Measurements from ENCODE around the gene OPCML. TPM values are rescaled to one million over a fixed set of nuclear protein-coding genes. Genes with fewer than 3 reads are reported as not detected.

Gene OPCML
- total and polyA plus RNA-seq, 4 donors, result under 0.01 to 0.01 TPM; not detected in 2

DNA sequence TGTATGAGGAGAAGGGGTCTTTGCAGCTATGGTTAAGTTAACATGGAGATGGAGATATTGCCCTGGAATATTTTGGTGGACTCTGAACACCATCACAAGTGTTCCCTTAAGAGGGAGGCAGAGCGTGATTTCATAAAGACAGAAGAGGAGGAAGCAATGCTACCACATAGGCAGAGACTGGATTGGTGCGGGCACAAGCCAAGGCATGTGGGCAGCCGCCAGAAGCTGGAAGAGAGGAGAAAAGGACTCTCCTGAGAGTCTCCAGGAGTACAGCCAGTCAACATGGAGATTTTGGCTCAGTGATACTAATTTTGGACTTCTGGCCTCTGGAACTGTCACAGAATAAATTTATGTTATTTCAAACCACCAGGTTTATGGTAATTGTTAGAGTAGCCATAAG, 231.6 kb downstream of the OPCML start:
- Histone ChIP-seq H3K27ac (ENCODE audit: low read depth in 1 of 2, low read length in 2 of 2) (no peak overlapping the region), H3K4me1 (ENCODE audit: control insufficient read depth in 4 of 4, insufficient read depth in 4 of 4, low read length in 3 of 4) (no peaks in the 10 kb centered on the region), H3K27me3 (ENCODE audit: control insufficient read depth in 4 of 4, insufficient read depth in 4 of 4, low read length in 3 of 4) (peaks cover 0 to 2% (median under 1%) of the 10 kb centered on the region in 4 donors), H3K36me3 (ENCODE audit: control insufficient read depth in 4 of 4, insufficient read depth in 3 of 4, low read depth in 1 of 4, low read length in 3 of 4) (no peaks in the 10 kb centered on the region), H3K4me3 (ENCODE audit: low read depth in 1 of 3, low read length in 3 of 3) (no peak overlapping the region), H3K9me3 (ENCODE audit: control insufficient read depth in 4 of 4, low read length in 3 of 4) (no peaks in the 10 kb centered on the region), H3K9ac (ENCODE audit: low read depth in 1 of 2, low read length in 2 of 2) (no peak overlapping the region)
- no peak for TF ChIP-seq JUND (IDR thresholded peaks at IDR 0.05)
- no peak for TF ChIP-seq SP1 (IDR thresholded peaks at IDR 0.05)
- TF ChIP-seq RAD21 (IDR thresholded peaks at IDR 0.05), result no peak
- no peak for TF ChIP-seq HNF4G (IDR thresholded peaks at IDR 0.05)
- no peak for TF ChIP-seq YY1 (IDR thresholded peaks at IDR 0.05)
- no peak for TF ChIP-seq FOXA2 (IDR thresholded peaks at IDR 0.05)
- no peak for DNase-seq (ENCODE audit: low spot score)
- 69% methylated on average over 3 of the region's 3 CpGs for WGBS

DNA sequence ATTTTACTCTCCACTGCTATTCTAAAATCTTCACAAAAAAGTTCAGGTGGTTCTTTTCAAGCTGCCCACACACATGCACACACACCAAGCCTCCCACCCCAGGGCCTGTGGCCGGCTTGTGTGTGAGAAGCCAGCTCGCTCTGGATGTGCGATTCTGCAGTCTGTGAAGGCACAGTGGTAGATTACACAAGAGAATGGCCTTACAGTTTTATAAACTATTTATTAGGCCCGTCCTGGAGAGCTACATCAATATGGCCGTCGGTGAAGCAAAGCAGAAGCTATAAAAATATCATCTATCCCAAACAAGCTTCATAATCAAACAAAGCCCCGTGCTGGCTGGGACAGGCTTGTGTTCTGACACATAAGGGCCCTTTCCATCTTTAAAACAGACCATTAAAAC, 240.5 kb downstream of the OPCML start:
- no peak for DNase-seq (ENCODE audit: low spot score)
- Histone ChIP-seq H3K27me3 (ENCODE audit: control insufficient read depth in 4 of 4, insufficient read depth in 4 of 4, low read length in 3 of 4) (no peaks in the 10 kb centered on the region), H3K4me3 (ENCODE audit: low read depth in 1 of 3, low read length in 3 of 3) (no peak overlapping the region), H3K36me3 (ENCODE audit: control insufficient read depth in 4 of 4, insufficient read depth in 3 of 4, low read depth in 1 of 4, low read length in 3 of 4) (no peaks in the 10 kb centered on the region), H3K9ac (ENCODE audit: low read depth in 1 of 2, low read length in 2 of 2) (no peak overlapping the region), H3K4me1 (ENCODE audit: control insufficient read depth in 4 of 4, insufficient read depth in 4 of 4, low read length in 3 of 4) (no peaks in the 10 kb centered on the region), H3K27ac (ENCODE audit: low read depth in 1 of 2, low read length in 2 of 2) (no peak overlapping the region), H3K9me3 (ENCODE audit: control insufficient read depth in 4 of 4, low read length in 3 of 4) (no peaks in the 10 kb centered on the region)
- no peak for TF ChIP-seq GABPA (IDR thresholded peaks at IDR 0.05 in 1 of 2, conservative IDR thresholded peaks at IDR 0.05 in 1 of 2)
- TF ChIP-seq, protein P1, sequence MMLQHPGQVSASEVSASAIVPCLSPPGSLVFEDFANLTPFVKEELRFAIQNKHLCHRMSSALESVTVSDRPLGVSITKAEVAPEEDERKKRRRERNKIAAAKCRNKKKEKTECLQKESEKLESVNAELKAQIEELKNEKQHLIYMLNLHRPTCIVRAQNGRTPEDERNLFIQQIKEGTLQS (IDR thresholded peaks at IDR 0.05), result no peak
- no peak for TF ChIP-seq HNF4G (IDR thresholded peaks at IDR 0.05)
- no peak for TF ChIP-seq JUND (IDR thresholded peaks at IDR 0.05)
- TF ChIP-seq SP1 (IDR thresholded peaks at IDR 0.05), result no peak
- TF ChIP-seq, protein P2, sequence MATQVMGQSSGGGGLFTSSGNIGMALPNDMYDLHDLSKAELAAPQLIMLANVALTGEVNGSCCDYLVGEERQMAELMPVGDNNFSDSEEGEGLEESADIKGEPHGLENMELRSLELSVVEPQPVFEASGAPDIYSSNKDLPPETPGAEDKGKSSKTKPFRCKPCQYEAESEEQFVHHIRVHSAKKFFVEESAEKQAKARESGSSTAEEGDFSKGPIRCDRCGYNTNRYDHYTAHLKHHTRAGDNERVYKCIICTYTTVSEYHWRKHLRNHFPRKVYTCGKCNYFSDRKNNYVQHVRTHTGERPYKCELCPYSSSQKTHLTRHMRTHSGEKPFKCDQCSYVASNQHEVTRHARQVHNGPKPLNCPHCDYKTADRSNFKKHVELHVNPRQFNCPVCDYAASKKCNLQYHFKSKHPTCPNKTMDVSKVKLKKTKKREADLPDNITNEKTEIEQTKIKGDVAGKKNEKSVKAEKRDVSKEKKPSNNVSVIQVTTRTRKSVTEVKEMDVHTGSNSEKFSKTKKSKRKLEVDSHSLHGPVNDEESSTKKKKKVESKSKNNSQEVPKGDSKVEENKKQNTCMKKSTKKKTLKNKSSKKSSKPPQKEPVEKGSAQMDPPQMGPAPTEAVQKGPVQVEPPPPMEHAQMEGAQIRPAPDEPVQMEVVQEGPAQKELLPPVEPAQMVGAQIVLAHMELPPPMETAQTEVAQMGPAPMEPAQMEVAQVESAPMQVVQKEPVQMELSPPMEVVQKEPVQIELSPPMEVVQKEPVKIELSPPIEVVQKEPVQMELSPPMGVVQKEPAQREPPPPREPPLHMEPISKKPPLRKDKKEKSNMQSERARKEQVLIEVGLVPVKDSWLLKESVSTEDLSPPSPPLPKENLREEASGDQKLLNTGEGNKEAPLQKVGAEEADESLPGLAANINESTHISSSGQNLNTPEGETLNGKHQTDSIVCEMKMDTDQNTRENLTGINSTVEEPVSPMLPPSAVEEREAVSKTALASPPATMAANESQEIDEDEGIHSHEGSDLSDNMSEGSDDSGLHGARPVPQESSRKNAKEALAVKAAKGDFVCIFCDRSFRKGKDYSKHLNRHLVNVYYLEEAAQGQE (IDR thresholded peaks at IDR 0.05), result no peak
- no peak for TF ChIP-seq EGR1 (IDR thresholded peaks at IDR 0.05; ENCODE audit: low read depth in 2 of 2)
- no peak for TF ChIP-seq FOXA2 (IDR thresholded peaks at IDR 0.05)
- TF ChIP-seq RXRA (IDR thresholded peaks at IDR 0.05), result no peak
- TF ChIP-seq CTCF (IDR thresholded peaks at IDR 0.05; ENCODE audit: low read depth, low read length, missing input control), result no peak
- 70% methylated on average over 7 of the region's 7 CpGs for WGBS

GRCh38 chr11:133285359-133285758, 246.9 kb downstream of the OPCML start:
- 66% methylated on average over 6 of the region's 6 CpGs for WGBS
- Histone ChIP-seq H3K27me3 (ENCODE audit: control insufficient read depth in 4 of 4, insufficient read depth in 4 of 4, low read length in 3 of 4) (peaks cover 0 to 5% (median 0%) of the 10 kb centered on the region in 4 donors), H3K4me1 (ENCODE audit: control insufficient read depth in 4 of 4, insufficient read depth in 4 of 4, low read length in 3 of 4) (no peaks in the 10 kb centered on the region), H3K9me3 (ENCODE audit: control insufficient read depth in 4 of 4, low read length in 3 of 4) (no peaks in the 10 kb centered on the region), H3K27ac (ENCODE audit: low read depth in 1 of 2, low read length in 2 of 2) (no peak overlapping the region), H3K36me3 (ENCODE audit: control insufficient read depth in 4 of 4, insufficient read depth in 3 of 4, low read depth in 1 of 4, low read length in 3 of 4) (no peaks in the 10 kb centered on the region), H3K4me3 (ENCODE audit: low read depth in 1 of 3, low read length in 3 of 3) (no peak overlapping the region), H3K9ac (ENCODE audit: low read depth in 1 of 2, low read length in 2 of 2) (no peak overlapping the region)
- no peak for DNase-seq (ENCODE audit: low spot score)
- no peak for TF ChIP-seq RAD21 (IDR thresholded peaks at IDR 0.05)
- TF ChIP-seq, protein P2 (IDR thresholded peaks at IDR 0.05), result no peak
- TF ChIP-seq FOXA2 (IDR thresholded peaks at IDR 0.05), result no peak
- TF ChIP-seq RXRA (IDR thresholded peaks at IDR 0.05), result no peak
- no peak for TF ChIP-seq FOXA1 (IDR thresholded peaks at IDR 0.05)
- no peak for TF ChIP-seq SP1 (IDR thresholded peaks at IDR 0.05)
- TF ChIP-seq ZBTB33 (IDR thresholded peaks at IDR 0.05), result no peak
